Uterus (tissue), 4 donors: ENCODE data around the gene EDDM13. TPM values are rescaled to one million over a fixed set of nuclear protein-coding genes. Genes with fewer than 3 reads are reported as not detected.
"Not testable (repeated sequence)": the region's sequence is repeated elsewhere in the genome, so short reads cannot be mapped to it uniquely, and the experiment has no call there.

Experiments
- DNase-seq, 2 donors: peaks; one replicate each; pipeline ENCODE4 v3.0.0-alpha.2; 2019 to 2020
- H3K27ac ChIP-seq, 2 donors: fragments of 200-600 bp; sonication (generic); 1 replicate in 1 of 2; 2 replicates in 1 of 2; pipeline ENCODE4 v1.5.1; 2016 to 2018
- H3K27me3 ChIP-seq, 2 donors: fragments of 200-600 bp; sonication (generic); one replicate each; pipeline ENCODE4 v1.5.1; 2018 to 2019; ENCODE audit warnings: control low read depth in 1 of 2
- H3K36me3 ChIP-seq, 2 donors: fragments of 200-600 bp; sonication (generic); one replicate each; pipeline ENCODE4 v1.5.1; 2019; ENCODE audit warnings: control low read depth in 1 of 2
- H3K4me1 ChIP-seq, 2 donors: fragments of 200-600 bp; sonication (generic); one replicate each; pipeline ENCODE4 v1.5.1; 2018 to 2019; ENCODE audit warnings: control low read depth in 1 of 2
- H3K4me3 ChIP-seq, 2 donors: fragments of 200-600 bp; sonication (generic); 1 replicate in 1 of 2; 2 replicates in 1 of 2; pipeline ENCODE4 v1.5.1; 2018 to 2019; ENCODE audit warnings: mild to moderate bottlenecking in 1 of 2
- H3K9me3 ChIP-seq, 2 donors: fragments of 200-600 bp; sonication (generic); one replicate each; pipeline ENCODE4 v1.5.1; 2019; ENCODE audit warnings: control low read depth in 1 of 2
- POLR2A ChIP-seq, 2 donors: fragments of 450-650 bp; IDR thresholded peaks; one replicate each; pipeline ENCODE4 v1.6.1; 2016; ENCODE audit warnings: antibody characterized with exemption in 2 of 2, mild to moderate bottlenecking in 1 of 2, moderate library complexity in 1 of 2
- intact Hi-C: fragments of 100-400 bp; cut with DNase I; formaldehyde crosslinking; loops from one replicate; pipeline ENCODE4 v1.15.1; 2023; ENCODE audit warnings: low total_unique reads
- total RNA-seq, 4 donors: library from RNA; depleted of rRNA in 3 of 4; stranded (reverse); fragments of >200 nt in 3 of 4; gene quantifications; one replicate each; pipeline versions ENCODE4 v1.1.0 to v1.2.4, GENCODE V29; 2014 to 2023
- TF ChIP-seq, protein P1 (sequence below), 4 experiments: fragments of 200-600 bp in 2 of 4; fragments of 450-650 bp in 2 of 4; sonication (generic) in 2 of 4; IDR thresholded peaks; one replicate each; pipeline ENCODE4 v1.5.1; 2016 to 2019; ENCODE audit warnings: antibody characterized with exemption in 4 of 4, mild to moderate bottlenecking in 2 of 4, moderate library complexity in 1 of 4
- donor health status: DM: yes; HTN: yes; CAD: no.

Gene EDDM13, protein sequence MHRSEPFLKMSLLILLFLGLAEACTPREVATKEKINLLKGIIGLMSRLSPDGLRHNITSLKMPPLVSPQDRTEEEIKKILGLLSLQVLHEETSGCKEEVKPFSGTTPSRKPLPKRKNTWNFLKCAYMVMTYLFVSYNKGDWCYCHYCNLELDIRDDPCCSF
- not detected for total RNA-seq

GRCh38 chr19:56272161-56272798, at the start of gene EDDM13:
Gene EDDM13, plus strand, starts transcription at chr19:56272748. Its CDS starts 87 bp downstream, at chr19:56272835.
- Histone ChIP-seq H3K36me3 (no peaks in the 10 kb centered on the region), H3K27ac (no peak within 1 kb of the TSS), H3K4me3 (no peak within 1 kb of the TSS), H3K27me3 (no peaks in the 10 kb centered on the region), H3K9me3 (no peaks in the 10 kb centered on the region), H3K4me1 (no peaks in the 10 kb centered on the region)
- intact Hi-C loops: no loop called here
- DNase-seq: no peak
- no peak for TF ChIP-seq POLR2A (IDR thresholded peaks at IDR 0.05)
- TF ChIP-seq, protein P1, sequence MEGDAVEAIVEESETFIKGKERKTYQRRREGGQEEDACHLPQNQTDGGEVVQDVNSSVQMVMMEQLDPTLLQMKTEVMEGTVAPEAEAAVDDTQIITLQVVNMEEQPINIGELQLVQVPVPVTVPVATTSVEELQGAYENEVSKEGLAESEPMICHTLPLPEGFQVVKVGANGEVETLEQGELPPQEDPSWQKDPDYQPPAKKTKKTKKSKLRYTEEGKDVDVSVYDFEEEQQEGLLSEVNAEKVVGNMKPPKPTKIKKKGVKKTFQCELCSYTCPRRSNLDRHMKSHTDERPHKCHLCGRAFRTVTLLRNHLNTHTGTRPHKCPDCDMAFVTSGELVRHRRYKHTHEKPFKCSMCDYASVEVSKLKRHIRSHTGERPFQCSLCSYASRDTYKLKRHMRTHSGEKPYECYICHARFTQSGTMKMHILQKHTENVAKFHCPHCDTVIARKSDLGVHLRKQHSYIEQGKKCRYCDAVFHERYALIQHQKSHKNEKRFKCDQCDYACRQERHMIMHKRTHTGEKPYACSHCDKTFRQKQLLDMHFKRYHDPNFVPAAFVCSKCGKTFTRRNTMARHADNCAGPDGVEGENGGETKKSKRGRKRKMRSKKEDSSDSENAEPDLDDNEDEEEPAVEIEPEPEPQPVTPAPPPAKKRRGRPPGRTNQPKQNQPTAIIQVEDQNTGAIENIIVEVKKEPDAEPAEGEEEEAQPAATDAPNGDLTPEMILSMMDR (IDR thresholded peaks at IDR 0.05): no peak

- intact Hi-C loops: no loop called here
- H3K4me1 ChIP-seq: no peaks in the 10 kb centered on the region
- no peaks in the 10 kb centered on the region for H3K9me3 ChIP-seq
- no peak for DNase-seq
- H3K4me3 ChIP-seq: no peak overlapping the region
- no peak overlapping the region for H3K27ac ChIP-seq
- H3K36me3 ChIP-seq: no peaks in the 10 kb centered on the region
- no peak for TF ChIP-seq POLR2A (IDR thresholded peaks at IDR 0.05)
- TF ChIP-seq, protein P1 (IDR thresholded peaks at IDR 0.05): no peak
- no peaks in the 10 kb centered on the region for H3K27me3 ChIP-seq
Observed at GRCh38 chr19:56222901-56223300, 49.6 kb upstream of the EDDM13 start.

GRCh38 chr19:56223481-56223880, 49.1 kb upstream of the EDDM13 start:
- H3K4me3 ChIP-seq: no peak overlapping the region
- no peak for DNase-seq
- no peaks in the 10 kb centered on the region for H3K4me1 ChIP-seq
- H3K27me3 ChIP-seq: no peaks in the 10 kb centered on the region
- H3K9me3 ChIP-seq: no peaks in the 10 kb centered on the region
- intact Hi-C loops: no loop called here
- H3K36me3 ChIP-seq: no peaks in the 10 kb centered on the region
- no peak overlapping the region for H3K27ac ChIP-seq
- TF ChIP-seq POLR2A (IDR thresholded peaks at IDR 0.05): no peak
- TF ChIP-seq, protein P1 (IDR thresholded peaks at IDR 0.05): no peak

GRCh38 chr19:56245121-56245740, 27.3 kb upstream of the EDDM13 start:
- Histone ChIP-seq H3K36me3 (no peaks in the 10 kb centered on the region), H3K4me3 (no peak overlapping the region), H3K27ac (no peak overlapping the region), H3K27me3 (no peaks in the 10 kb centered on the region), H3K9me3 (no peaks in the 10 kb centered on the region), H3K4me1 (no peaks in the 10 kb centered on the region)
- TF ChIP-seq POLR2A (IDR thresholded peaks at IDR 0.05): no peak
- TF ChIP-seq, protein P1 (IDR thresholded peaks at IDR 0.05): no peak
- DNase-seq: no peak
- intact Hi-C loops: no loop called here

GRCh38 chr19:56245764-56246163, 26.8 kb upstream of the EDDM13 start:
- DNase-seq, H3K9me3 ChIP-seq, H3K27me3 ChIP-seq, intact Hi-C loops, H3K36me3 ChIP-seq, H3K4me3 ChIP-seq, H3K4me1 ChIP-seq, H3K27ac ChIP-seq: not testable (repeated sequence)

GRCh38 chr19:56248736-56249338, 23.7 kb upstream of the EDDM13 start:
- H3K4me1 ChIP-seq, intact Hi-C loops, H3K9me3 ChIP-seq, H3K36me3 ChIP-seq, H3K27me3 ChIP-seq, H3K27ac ChIP-seq, H3K4me3 ChIP-seq, DNase-seq: not testable (repeated sequence)
